Measurements from ENCODE around the gene BHMT. TPM values are rescaled to one million over a fixed set of nuclear protein-coding genes. Genes with fewer than 3 reads are reported as not detected.

Gene BHMT
- total and polyA plus RNA-seq, 2 experiments from 2014 or later, result 2.6 to 4.2 TPM

DNA sequence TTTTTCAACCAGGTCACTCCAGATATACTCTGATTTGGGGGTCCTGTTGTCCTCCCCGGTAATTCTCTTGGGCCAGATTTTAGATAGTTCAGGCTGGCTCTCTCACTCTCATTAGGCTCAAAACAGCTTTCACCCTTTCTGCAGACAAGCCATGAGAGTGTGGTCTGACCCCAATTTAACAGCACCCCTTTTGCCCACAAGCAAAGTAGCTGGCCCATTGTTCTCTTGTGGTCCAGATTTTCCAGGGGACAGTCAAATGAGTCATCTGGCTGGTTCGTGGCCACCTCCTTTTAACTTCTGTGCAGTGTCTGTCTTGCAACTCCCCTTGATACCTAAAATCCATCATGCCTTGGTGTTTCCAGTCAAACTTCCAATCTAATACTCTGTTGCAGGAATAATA lies 25.5 kb upstream of the BHMT start (continued):
- TF ChIP-seq, protein P1, sequence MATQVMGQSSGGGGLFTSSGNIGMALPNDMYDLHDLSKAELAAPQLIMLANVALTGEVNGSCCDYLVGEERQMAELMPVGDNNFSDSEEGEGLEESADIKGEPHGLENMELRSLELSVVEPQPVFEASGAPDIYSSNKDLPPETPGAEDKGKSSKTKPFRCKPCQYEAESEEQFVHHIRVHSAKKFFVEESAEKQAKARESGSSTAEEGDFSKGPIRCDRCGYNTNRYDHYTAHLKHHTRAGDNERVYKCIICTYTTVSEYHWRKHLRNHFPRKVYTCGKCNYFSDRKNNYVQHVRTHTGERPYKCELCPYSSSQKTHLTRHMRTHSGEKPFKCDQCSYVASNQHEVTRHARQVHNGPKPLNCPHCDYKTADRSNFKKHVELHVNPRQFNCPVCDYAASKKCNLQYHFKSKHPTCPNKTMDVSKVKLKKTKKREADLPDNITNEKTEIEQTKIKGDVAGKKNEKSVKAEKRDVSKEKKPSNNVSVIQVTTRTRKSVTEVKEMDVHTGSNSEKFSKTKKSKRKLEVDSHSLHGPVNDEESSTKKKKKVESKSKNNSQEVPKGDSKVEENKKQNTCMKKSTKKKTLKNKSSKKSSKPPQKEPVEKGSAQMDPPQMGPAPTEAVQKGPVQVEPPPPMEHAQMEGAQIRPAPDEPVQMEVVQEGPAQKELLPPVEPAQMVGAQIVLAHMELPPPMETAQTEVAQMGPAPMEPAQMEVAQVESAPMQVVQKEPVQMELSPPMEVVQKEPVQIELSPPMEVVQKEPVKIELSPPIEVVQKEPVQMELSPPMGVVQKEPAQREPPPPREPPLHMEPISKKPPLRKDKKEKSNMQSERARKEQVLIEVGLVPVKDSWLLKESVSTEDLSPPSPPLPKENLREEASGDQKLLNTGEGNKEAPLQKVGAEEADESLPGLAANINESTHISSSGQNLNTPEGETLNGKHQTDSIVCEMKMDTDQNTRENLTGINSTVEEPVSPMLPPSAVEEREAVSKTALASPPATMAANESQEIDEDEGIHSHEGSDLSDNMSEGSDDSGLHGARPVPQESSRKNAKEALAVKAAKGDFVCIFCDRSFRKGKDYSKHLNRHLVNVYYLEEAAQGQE (IDR thresholded peaks at IDR 0.05; ENCODE audit: unreplicated experiment), result no peak
- TF ChIP-seq NANOG (IDR thresholded peaks at IDR 0.05; ENCODE audit: borderline replicate concordance) (no peak), ZNF114 (CRISPR knock-in tag; IDR thresholded peaks at IDR 0.05) (no peak), CREB1 (CRISPR knock-in tag; IDR thresholded peaks at IDR 0.05; ENCODE audit: low read depth) (no peak), STAT1 (IDR thresholded peaks at IDR 0.05; ENCODE audit: unreplicated experiment) (no peak)
- TF ChIP-seq, protein P2, sequence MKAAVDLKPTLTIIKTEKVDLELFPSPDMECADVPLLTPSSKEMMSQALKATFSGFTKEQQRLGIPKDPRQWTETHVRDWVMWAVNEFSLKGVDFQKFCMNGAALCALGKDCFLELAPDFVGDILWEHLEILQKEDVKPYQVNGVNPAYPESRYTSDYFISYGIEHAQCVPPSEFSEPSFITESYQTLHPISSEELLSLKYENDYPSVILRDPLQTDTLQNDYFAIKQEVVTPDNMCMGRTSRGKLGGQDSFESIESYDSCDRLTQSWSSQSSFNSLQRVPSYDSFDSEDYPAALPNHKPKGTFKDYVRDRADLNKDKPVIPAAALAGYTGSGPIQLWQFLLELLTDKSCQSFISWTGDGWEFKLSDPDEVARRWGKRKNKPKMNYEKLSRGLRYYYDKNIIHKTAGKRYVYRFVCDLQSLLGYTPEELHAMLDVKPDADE (IDR thresholded peaks at IDR 0.05), result no peak

DNA sequence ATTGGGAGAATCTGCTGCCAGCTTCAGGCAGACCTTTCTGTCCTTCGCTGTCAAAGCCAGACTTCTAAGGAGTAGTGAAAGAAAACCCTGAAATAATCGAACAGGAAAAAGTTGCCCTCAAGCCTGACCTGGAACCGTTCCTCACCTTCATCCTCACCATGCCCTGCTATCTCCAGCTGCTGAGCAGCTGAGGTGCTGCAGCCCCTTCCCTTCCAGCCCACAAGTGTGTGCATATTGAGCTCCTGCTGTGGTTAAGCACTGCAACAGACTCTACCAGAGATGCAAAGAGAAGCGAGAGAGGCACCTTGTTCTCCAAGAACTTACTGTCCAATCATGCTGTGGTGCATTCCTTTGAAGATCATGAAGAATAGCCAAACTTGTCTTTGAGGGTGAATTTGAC lies 23.1 kb upstream of the BHMT start:
- Histone ChIP-seq H3K27me3 (ENCODE audit: insufficient read depth) (no peaks in the 10 kb centered on the region), H3K36me3 (ENCODE audit: insufficient read depth) (no peaks in the 10 kb centered on the region), H4K20me1 (replicated peaks; ENCODE audit: insufficient read depth) (no peaks in the 10 kb centered on the region), H3F3A (replicated peaks; ENCODE audit: low read depth) (no peaks in the 10 kb centered on the region), H3K79me2 (replicated peaks; ENCODE audit: insufficient read depth) (no peaks in the 10 kb centered on the region), H3K4me2 (no peak overlapping the region), H2AFZ (no peak overlapping the region), H3K4me1 (ENCODE audit: insufficient read depth) (no peaks in the 10 kb centered on the region), H3K9me2 (ENCODE audit: insufficient read depth) (no peaks in the 10 kb centered on the region), H3K27ac (ENCODE audit: low read depth) (no peak overlapping the region), H3K4me3 (no peak overlapping the region)
- Mint-ChIP-seq H3K9me3 (no peaks in the 10 kb centered on the region), H3K27me3 (ENCODE audit: insufficient read depth, low read depth, poor library complexity) (no peaks in the 10 kb centered on the region), H3K4me1 (no peaks in the 10 kb centered on the region; the same call in 2 of the 3 replicates), H3K27ac (no peak overlapping the region), H3K36me3 (ENCODE audit: low read depth) (no peaks in the 10 kb centered on the region), H3K4me3 (no peak overlapping the region)
- no peak for DNase-seq (ENCODE audit: low spot score)
- ATAC-seq, result no peak
- TF ChIP-seq ZNF114 (CRISPR knock-in tag; IDR thresholded peaks at IDR 0.05), result no peak
- TF ChIP-seq EZH2 (IDR thresholded peaks at IDR 0.05; ENCODE audit: low read depth, unreplicated experiment), result no peak
- TF ChIP-seq, protein P2 (IDR thresholded peaks at IDR 0.05), result no peak
- TF ChIP-seq ZNF331 (CRISPR knock-in tag; IDR thresholded peaks at IDR 0.05; ENCODE audit: low read depth), result no peak
- TF ChIP-seq CREB1 (CRISPR knock-in tag; IDR thresholded peaks at IDR 0.05; ENCODE audit: low read depth), result no peak
- no peak for TF ChIP-seq EZH2phosphoT487 (IDR thresholded peaks at IDR 0.05; ENCODE audit: unreplicated experiment)
- TF ChIP-seq NANOG (IDR thresholded peaks at IDR 0.05; ENCODE audit: borderline replicate concordance), result no peak
- TF ChIP-seq JUNB (IDR thresholded peaks at IDR 0.05; ENCODE audit: unreplicated experiment), result no peak
- no peak for TF ChIP-seq STAT1 (IDR thresholded peaks at IDR 0.05; ENCODE audit: unreplicated experiment)
- TF ChIP-seq, protein P3, sequence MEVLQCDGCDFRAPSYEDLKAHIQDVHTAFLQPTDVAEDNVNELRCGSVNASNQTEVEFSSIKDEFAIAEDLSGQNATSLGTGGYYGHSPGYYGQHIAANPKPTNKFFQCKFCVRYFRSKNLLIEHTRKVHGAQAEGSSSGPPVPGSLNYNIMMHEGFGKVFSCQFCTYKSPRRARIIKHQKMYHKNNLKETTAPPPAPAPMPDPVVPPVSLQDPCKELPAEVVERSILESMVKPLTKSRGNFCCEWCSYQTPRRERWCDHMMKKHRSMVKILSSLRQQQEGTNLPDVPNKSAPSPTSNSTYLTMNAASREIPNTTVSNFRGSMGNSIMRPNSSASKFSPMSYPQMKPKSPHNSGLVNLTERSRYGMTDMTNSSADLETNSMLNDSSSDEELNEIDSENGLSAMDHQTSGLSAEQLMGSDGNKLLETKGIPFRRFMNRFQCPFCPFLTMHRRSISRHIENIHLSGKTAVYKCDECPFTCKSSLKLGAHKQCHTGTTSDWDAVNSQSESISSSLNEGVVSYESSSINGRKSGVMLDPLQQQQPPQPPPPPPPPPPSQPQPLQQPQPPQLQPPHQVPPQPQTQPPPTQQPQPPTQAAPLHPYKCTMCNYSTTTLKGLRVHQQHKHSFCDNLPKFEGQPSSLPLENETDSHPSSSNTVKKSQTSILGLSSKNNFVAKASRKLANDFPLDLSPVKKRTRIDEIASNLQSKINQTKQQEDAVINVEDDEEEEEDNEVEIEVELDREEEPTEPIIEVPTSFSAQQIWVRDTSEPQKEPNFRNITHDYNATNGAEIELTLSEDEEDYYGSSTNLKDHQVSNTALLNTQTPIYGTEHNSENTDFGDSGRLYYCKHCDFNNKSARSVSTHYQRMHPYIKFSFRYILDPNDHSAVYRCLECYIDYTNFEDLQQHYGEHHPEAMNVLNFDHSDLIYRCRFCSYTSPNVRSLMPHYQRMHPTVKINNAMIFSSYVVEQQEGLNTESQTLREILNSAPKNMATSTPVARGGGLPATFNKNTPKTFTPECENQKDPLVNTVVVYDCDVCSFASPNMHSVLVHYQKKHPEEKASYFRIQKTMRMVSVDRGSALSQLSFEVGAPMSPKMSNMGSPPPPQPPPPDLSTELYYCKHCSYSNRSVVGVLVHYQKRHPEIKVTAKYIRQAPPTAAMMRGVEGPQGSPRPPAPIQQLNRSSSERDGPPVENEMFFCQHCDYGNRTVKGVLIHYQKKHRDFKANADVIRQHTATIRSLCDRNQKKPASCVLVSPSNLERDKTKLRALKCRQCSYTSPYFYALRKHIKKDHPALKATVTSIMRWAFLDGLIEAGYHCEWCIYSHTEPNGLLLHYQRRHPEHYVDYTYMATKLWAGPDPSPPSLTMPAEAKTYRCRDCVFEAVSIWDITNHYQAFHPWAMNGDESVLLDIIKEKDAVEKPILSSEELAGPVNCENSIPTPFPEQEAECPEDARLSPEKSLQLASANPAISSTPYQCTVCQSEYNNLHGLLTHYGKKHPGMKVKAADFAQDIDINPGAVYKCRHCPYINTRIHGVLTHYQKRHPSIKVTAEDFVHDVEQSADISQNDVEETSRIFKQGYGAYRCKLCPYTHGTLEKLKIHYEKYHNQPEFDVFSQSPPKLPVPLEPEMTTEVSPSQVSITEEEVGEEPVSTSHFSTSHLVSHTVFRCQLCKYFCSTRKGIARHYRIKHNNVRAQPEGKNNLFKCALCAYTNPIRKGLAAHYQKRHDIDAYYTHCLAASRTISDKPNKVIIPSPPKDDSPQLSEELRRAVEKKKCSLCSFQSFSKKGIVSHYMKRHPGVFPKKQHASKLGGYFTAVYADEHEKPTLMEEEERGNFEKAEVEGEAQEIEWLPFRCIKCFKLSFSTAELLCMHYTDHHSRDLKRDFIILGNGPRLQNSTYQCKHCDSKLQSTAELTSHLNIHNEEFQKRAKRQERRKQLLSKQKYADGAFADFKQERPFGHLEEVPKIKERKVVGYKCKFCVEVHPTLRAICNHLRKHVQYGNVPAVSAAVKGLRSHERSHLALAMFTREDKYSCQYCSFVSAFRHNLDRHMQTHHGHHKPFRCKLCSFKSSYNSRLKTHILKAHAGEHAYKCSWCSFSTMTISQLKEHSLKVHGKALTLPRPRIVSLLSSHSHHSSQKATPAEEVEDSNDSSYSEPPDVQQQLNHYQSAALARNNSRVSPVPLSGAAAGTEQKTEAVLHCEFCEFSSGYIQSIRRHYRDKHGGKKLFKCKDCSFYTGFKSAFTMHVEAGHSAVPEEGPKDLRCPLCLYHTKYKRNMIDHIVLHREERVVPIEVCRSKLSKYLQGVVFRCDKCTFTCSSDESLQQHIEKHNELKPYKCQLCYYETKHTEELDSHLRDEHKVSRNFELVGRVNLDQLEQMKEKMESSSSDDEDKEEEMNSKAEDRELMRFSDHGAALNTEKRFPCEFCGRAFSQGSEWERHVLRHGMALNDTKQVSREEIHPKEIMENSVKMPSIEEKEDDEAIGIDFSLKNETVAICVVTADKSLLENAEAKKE (CRISPR knock-in tag; IDR thresholded peaks at IDR 0.05), result no peak
- TF ChIP-seq POLR2AphosphoS5 (IDR thresholded peaks at IDR 0.05; ENCODE audit: low read depth), result no peak

All from GM23338 (cell line).